GM21423 (cell line): ENCODE measurements around the gene KPNB1.

ENCODE experiments used
- ATAC-seq: cut with Tn5 transposase; IDR thresholded peaks from one replicate; pipeline ENCODE4 v1.9.1; 2021; ENCODE audit warnings: mild to moderate bottlenecking, moderate library complexity; ENCODE audit not compliant: unreplicated experiment

KPNB1 gene

DNA sequence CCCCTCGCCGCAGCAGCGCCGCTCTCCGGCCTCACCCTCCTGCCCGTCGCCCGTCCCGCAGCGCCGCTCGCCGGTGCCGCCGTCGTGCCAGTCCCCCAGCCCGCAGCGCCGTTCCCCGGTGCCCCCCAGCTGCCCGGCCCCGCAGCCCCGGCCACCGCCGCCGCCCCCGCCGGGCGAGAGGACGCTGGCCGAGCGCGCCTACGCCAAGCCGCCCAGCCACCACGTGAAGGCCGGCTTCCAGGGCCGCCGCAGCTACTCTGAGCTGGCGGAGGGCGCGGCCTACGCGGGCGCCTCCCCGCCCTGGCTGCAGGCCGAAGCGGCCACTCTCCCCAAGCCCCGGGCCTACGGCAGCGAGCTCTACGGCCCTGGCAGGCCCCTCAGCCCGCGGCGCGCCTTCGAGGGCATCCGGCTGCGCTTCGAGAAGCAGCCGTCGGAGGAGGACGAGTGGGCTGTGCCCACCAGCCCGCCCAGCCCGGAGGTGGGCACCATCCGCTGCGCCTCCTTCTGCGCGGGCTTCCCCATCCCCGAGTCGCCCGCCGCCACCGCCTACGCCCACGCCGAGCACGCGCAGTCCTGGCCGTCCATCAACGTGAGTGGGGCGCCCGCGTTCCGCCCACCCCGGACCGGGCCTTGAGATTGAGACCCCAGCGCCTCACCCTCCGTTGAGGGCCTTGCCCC lies 59.3 kb downstream of the KPNB1 start:
- ATAC-seq = no peak

DNA sequence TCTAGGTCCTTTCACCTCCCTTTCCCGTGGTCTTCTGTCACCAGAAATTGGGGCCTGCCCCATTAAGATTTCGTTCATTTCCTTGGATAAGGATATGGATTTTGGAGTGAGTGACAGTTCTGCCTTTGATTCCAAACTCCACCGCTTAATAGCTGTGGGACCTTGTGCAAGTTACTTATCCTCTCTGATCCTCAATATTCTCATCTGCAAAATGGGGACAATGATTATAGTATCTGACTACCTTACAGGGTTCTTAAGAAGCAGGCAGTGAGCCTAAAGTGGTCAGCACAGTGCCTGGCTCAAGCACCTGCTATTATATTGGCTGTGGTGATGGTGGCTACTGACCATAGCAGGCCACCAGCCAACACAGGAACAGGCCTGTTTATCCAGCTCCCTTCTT lies 59.9 kb downstream of the KPNB1 start:
- no peak for ATAC-seq

DNA sequence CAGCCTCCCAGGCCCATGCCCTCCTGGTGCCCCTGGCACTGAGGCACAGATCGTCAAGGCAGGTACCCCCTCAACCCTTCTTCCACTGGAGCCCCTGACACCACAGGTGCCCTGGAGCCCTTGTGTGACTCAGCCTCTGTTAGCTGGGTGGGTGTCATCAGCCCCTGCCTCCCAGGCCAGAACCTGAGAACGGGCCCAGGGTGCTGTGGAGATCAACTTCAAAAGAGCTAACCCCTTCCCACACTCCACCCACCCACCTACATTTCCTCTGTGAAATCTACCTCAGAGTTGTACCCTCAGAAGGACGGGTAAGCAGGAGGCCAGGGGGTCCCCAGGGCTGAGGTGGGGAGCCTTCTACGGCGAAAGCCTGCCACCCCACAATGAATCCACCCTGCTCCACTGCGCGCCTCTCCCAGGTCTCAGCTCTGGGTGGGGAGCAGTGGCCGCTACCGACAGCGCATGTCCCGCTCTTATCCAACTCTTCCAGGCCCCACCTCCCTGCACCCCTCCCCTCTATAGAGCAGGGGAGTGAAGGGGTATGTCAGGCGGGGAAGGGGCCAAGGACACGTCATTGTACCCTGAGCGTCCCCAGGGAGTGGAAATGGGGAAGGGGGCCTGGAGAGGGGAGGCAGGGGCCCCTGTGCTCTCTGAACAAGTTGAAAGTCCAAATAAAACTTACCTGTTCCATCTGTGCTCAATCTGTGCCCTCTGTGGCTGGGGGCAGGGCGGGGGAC lies 61.8 kb downstream of the KPNB1 start:
- no peak for ATAC-seq

DNA sequence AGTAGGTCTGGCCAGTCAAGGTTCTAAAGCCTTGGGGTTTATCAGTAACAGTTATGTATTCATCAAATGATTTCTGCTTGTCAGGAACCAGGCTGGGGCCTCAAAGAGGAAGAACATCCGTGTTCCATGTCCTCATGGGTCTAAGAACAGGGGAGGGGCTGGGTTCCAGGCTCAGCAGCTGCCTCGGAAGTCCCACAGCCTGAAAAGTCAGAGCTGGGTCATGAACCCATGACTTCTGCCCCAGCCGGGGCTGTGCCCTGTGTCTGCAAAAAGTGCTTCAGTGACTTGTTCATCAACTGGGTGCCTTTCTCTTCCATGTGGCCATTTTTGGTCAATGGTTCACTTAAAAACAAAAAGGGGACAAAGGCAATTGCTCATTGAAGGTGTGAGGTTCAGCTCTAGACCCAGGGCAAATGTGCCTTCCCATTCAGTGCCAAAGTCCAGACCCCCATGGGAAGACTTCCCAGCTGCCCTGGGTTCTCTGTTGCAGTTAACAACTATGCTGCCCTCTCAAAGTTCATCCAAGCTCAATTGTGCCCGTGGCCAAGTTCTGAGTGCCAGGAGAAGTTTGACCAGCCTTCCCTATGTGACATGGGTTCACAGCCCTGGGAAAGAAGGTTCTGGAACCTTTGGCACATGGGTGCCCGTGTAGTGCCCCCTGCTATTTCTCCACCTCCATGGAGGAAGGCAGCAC lies 62.8 kb downstream of the KPNB1 start:
- no peak for ATAC-seq

DNA sequence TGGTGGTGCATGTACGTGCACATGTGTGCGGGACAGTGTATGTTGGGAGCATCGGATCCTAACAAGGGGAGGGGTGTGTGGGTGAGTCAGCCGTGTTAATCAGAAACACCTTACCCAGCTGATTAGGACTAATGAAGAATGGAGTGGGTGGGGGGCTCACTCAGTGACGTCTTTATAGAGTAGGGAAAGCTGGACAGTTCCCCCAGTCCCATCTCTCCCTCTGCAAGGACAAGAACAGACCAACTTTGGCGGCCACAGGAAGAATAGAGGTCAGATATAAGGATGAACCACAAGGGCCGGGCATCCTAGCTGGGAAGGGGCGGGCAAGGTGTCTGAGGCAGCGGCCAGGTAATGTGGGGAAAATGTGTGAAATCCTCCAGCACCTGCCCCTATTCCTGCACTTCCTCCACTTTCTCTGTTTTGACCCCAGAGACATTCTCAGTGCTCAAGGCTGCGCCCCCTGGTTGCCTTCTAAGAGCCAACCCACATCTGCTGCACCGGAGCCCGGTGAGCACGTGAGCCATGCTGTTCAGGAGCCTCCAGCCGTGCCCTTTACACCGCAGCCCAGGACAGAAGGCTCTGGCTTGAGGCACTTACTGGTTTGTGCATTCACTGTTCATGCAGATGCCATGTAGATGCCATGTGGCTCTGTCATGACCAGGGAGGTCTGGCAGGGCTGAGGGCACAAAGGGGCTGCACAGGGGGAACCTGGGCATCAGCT lies 64.4 kb downstream of the KPNB1 start:
- ATAC-seq = no peak

DNA sequence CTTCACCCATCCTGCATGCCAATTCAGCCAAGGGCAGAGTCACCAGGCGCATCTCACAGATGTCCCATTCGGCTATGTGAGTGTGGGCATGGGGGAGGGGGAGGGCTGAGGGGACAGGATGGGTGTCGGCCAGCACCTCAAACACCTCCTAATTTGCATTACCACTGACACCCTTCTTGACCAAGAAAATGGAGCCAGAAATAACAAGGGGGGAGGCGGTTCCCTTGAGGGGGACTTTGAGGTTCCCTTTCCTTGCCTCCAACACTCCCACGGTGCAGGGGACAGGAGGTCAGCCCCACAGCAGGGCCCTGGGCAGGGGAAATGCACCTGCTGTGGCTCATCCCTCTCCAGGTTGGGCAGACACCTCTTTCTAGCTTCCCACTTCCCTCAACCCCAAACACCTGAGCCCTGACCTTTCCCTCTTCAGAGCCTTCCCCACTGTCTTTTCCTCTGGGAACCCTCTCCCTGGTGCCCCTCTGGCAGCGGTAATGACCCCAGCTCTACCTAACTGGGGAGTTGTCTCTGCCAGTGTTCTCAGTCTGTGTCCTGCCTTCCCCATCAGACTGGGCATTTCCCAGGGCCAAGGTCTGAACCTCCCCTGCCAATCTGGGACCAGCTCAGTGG lies 65.2 kb downstream of the KPNB1 start:
- no peak for ATAC-seq

DNA sequence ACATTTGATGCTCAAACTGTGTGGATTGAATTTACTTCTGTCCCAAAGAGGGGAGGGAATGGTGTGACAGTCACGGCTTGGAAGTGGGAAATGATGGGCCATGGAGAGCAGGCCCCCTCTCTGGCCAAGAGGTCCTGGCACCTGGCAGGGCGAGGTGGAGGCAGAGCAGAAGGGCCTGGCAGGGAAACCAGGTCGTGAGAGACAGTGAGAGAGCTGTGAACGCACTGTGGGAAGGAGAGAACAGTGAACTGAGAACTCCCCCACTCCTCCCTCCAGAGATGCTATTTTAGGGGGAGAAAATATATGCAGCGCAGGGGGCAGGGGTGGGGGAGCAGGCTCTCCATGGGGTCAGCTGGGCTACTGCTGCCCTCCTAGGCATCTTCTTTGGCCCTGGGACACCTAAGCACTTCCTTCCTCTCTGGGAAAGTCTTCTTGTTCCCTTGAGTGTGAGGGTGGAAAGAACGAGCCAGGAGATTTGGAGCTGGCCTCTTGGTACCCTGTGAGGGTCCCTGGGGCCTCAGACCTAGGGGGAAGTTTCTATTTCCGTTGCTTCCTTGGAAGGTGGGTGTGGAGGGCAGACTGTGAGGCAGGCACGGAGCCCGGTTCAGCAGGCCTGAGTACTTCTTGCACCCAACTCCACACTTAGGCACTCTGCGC lies 66.1 kb downstream of the KPNB1 start:
- ATAC-seq = no peak

DNA sequence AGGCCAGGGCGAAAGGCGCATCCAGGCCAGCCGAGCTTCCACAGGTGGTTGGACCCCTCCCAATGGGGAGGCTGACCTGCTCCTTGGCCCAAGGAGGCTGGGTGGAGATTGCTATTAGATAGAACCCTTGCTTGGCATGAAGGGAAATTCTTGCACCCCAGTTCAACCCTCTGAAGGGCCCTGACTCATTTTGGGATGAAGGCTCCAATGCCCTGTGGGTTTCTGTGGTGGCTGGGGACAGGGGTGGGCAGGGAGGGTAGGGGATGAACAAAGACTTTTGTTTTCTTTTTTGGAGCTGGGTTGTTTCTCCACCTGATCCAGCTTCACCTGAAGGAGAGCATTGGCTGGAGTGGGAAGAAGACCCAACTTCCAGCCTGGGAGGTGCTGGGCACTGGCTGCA lies 66.7 kb downstream of the KPNB1 start:
- ATAC-seq = no peak

DNA sequence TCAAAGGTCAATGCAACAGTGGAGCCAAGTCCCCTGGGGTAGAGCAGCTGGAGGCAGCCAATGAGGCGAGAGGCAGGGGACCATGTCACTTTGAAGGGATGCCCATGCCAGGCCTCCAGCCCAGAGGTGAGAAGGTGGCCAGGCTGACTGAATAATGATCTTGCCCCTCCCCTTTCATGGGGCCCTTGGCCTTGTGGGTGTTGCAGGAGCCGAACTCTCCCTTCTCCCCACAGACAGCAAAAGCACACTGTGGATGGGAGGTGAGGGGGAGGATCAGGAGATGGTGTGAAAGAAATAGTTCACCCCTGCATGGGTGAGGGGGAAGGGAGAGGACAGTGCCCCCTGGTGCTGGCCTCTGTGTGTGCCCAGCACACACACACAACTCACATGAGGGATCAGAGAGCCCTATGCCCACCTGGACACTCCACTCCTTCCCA lies 67.6 kb downstream of the KPNB1 start:
- ATAC-seq = no peak

DNA sequence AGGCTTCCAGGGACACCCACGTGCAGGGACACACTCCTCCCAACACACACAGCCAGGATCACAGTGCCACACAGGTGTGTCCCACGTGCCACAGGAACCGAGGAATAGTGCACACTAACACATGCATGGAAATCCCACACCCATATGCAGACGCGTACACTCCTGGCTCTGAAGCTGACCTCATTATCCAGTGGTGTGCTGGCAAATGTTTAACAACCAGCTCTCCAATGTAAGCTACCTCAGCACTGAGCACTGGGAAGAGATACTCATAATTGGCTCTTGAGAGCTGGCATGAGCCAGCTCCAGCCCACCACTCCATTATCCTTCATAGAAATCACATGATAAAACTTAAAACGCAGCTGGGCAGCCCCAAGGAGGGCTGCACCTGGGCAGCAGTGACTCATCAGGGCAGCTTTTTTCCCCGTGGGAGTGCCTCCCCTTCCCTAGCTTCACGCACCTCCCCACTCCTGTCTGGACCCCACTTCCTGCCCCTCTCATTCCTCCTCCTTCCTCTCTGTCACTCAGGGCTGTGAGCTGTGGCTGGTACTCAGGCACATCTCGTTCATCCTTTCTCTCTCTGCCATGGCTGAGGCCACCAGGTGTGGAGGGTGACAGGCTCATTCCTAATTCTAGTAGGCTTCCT lies 68.4 kb downstream of the KPNB1 start:
- no peak for ATAC-seq

DNA sequence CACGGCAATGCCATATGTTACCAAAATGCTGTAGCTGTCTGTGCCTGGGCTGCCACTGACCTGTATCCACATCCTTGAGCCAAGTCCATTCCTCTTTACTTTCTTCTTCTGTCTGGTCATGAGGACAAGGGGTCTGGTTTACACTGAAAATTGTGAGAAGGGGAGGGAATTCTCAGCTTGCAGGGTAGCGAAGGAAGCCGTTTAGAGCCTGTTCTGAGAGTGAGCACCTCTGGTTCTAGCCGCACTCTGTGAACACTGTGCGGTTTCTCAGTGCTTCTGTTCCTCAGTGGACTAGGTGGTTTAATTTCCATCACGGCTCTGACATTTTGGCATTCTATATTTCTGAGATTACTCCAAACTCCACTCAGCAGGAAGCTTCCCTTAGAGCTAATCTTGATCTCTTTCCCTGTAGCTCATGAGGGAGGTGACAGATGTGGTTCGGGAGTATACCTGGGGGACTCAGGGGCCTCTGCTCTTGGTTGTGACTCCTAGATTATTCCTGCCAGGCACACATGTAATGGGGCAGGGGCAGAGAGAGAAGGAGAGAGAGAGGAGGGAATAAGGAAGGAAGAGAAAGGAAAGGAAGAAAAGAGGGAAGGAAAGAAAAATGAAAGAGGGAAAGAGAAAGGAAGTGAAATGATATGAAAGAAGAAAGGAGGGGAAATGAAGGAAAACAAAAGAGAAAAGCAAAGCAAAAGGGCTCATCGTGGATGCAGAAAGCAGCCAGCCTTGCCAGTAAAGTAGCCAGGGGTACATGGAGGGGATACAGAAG lies 69.1 kb downstream of the KPNB1 start:
- no peak for ATAC-seq

DNA sequence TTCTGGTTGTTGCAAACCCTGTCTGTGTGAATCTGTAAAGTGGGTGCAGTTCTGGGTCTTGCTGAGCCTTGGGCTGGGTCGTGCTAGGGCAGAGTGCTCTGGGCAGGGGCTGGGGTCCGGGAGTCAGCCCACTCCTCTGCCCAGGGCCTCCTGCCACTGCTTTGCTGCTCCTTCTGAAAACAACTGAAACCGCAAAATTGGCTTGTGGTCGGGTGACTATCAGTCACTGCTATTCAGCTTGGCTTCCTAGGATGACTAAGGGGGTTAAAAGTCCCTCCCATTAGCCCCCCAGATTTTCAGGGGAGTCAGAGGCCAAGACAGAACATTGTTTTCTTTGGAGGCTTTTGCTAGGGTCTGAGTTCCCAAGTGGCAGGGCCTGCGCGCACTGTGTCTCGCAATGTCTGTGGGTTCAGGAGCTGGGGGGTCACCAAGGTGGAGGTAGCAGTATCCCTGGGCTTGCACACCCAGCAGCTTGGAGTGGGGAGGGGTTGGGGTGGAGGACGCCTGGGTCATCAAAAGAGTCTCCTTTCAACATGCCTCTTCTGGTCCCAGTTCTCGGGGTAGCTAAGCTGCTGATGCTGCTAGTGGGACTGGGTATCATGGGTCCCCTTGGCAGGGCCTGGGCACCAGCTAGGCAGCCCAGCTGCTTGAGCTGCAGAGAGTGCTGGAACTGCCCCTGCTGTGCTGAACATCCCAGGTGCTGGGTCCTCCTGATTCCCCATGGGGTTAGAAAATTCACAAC lies 69.9 kb downstream of the KPNB1 start:
- no peak for ATAC-seq

DNA sequence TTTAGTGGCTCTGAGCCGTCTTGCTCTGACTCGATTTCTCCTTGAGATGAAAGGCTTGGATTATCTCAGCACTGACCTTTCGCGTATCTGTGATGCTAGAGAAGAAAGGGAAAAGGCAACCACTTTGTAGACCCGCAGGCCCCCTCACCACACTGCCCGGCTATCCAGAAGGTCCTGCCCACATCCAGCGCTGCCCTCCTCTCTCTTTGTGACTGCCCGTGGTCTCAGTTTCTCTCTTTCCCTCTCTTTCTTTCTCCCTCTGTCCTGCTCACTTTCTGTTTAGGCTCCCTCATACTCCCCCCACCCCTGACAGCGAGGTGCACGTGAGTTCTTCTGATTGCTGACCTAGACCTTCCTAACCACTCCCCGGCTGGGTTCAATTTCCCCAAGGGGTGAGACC lies 70.5 kb downstream of the KPNB1 start:
- no peak for ATAC-seq

DNA sequence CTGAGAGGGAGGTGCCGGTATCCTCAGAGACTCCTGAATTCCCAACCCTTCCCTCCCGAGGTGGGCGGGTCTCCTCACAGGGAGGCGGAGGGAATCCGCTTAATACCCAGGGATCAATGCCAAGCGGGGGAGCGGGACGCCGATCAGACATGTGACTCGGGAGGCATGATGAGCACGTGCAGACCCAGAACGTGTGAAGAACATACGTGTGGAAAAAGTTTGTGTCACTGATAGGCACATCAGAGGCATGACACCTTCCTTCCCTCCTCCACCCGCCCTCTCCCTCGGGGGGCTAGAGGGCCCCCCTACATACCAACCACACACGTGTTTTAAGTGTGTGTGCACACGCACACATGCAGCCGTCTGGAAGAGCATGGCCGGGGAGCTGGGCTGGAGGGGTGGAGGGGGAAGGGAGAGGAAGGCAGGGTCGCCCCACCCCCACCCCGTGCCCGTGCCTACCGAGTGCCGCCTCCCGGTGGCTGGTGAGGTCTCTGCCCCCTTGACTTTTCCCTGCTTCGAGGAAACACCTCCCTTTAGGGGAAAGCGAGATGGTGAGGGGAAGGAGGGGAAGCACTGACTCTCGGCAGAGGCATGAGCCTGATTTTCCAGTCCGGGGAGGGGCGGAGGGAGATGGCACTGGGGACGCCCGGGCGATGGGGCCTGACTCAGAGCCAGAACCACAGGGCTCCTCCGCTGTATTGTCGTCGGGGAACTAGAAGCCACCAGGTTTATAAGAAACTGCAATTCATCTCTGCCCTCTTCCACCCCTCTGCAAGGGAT lies 71.2 kb downstream of the KPNB1 start:
- no peak for ATAC-seq

DNA sequence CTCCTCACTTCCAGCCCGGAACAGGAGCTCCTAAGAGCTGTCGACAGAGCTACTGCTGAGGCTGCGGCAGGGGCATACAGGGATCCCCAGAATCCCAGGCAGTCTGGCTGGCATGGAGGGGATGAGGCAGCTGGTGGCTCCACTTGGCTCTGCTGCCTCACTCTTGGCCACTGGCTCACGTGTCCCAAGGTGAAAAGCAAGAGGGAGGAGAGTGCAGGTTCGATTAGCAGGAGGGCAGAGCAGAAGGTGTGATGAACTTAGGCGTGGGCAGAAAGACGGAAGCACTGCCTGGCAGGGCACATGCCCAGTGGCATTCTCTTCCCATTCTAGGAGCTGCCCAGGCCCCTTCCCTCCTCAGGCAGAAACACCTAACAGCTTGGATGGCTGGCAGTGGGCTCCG lies 72.0 kb downstream of the KPNB1 start:
- ATAC-seq = no peak

DNA sequence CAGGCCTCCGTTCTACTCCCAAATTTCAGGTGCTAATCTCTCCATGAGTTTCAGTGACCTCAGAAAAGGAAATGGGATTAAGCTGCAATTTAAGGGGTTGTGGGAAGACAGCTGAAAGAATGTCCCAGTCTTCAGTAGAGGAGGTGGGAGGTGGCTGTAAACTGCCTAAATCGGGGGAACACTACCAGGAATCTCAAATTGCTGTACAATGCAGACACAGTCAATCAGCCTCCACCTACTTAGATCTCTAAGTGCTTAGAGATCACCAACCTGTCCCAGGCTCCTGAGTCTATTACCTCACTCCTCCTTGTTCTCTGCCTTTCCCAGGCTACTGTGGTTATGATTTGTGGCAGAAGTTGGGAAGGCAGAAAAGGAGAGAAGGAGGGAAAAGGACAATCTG lies 75.0 kb downstream of the KPNB1 start:
- ATAC-seq = no peak

DNA sequence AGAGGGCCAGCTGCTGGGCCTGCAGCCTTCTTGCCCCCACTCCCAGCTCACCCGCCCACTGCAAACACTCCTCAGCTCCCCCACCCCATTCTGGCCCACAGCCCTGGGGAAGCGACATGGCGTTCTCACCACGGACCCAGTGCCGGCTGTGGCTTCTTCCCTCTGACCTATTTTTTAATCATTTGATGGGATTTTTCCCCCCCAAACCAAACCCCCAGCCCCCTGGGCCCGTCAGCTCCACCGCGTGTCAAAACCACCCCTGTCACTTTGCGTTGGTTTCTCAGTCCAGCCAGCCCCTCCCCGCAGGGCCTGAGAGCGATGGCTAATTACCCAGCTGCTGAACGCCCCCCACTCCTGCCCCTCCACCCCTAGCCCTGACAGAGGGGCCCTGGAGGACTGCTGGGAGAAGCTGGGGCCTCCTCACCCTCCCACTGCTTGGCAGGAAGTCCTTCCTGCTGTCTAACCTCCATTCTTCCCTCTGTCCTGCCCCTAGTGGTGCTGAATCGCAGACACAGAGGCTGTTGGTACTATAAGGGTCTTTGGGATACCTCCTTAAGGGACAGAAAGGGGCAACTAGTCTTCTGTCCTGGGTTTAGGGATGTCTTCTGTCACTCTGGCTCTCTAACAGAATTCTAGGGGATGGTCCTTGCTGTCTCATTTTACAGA lies 75.9 kb downstream of the KPNB1 start:
- ATAC-seq = no peak
